Chondrocyte (in vitro differentiated cells): Measurements from ENCODE around the gene CYP20A1. TPM values are rescaled to one million over a fixed set of nuclear protein-coding genes. Genes with fewer than 3 reads are reported as not detected.
"Not testable (repeated sequence)": the region's sequence is repeated elsewhere in the genome, so short reads cannot be mapped to it uniquely, and the experiment has no call there.

Source experiments
- DNase-seq: peaks from one replicate; pipeline ENCODE4 v3.0.0; 2021; ENCODE audit warnings: mixed read lengths, low spot score
- H3K27ac Mint-ChIP-seq: one replicate; pipeline ENCODE4 v1.8.0; 2021; ENCODE audit warnings: mild to moderate bottlenecking, moderate library complexity, mixed read lengths; ENCODE audit not compliant: unreplicated experiment
- H3K27me3 Mint-ChIP-seq: 2 replicates; pipeline ENCODE4 v1.8.0; 2021; ENCODE audit warnings: low read depth, mixed read lengths
- H3K36me3 Mint-ChIP-seq: 2 replicates; pipeline ENCODE4 v1.8.0; 2021; ENCODE audit warnings: low read depth, mixed read lengths
- H3K4me1 Mint-ChIP-seq: 2 replicates; pipeline ENCODE4 v1.8.0; 2021; ENCODE audit warnings: low read depth, mild to moderate bottlenecking, mixed read lengths
- H3K4me3 Mint-ChIP-seq: one replicate; pipeline ENCODE4 v1.8.0; 2021; ENCODE audit warnings: mild to moderate bottlenecking, moderate library complexity, mixed read lengths; ENCODE audit not compliant: unreplicated experiment
- H3K9me3 Mint-ChIP-seq: 2 replicates; pipeline ENCODE4 v1.8.0; 2021; ENCODE audit warnings: low read depth, mixed read lengths
- total RNA-seq: library from RNA; stranded (reverse); gene quantifications from 3 replicates; pipeline ENCODE4 v1.2.1, GENCODE V29; 2021
- TF ChIP-seq, protein P1 (sequence below): fragments of 200-600 bp; sonication (generic); IDR thresholded peaks from 2 replicates; pipeline ENCODE4 v1.5.0; 2021; ENCODE audit warnings: antibody characterized with exemption, mild to moderate bottlenecking, moderate library complexity

Gene CYP20A1
- total RNA-seq, 1 donor from 2014 or later: 30.7 TPM

DNA sequence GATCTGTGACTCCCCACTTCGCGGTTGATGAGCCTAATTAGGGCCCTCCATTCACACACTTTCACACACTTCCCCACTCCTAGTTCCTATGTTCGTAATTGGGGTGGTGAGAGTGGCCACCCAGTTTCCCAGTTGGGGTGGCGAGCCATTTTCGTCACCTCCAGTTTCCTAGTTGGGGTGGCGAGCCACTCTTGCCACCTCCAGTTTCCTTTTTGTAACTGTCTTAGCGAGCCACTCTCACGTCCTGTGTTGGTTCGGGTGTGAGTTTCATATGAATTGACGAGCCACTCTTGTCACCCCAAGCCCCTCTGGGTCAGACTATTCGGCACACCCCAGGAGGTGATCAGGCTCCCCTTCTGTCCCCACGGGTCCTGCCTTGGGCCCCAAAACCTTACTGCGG, 14.0 kb downstream of the CYP20A1 start:
- Mint-ChIP-seq H3K27me3 (no peaks in the 10 kb centered on the region), H3K36me3 (peaks cover 20% of the 10 kb centered on the region), H3K4me1 (no peaks in the 10 kb centered on the region), H3K27ac (no peak overlapping the region), H3K9me3 (no peaks in the 10 kb centered on the region), H3K4me3 (no peak overlapping the region)
- TF ChIP-seq, protein P1, sequence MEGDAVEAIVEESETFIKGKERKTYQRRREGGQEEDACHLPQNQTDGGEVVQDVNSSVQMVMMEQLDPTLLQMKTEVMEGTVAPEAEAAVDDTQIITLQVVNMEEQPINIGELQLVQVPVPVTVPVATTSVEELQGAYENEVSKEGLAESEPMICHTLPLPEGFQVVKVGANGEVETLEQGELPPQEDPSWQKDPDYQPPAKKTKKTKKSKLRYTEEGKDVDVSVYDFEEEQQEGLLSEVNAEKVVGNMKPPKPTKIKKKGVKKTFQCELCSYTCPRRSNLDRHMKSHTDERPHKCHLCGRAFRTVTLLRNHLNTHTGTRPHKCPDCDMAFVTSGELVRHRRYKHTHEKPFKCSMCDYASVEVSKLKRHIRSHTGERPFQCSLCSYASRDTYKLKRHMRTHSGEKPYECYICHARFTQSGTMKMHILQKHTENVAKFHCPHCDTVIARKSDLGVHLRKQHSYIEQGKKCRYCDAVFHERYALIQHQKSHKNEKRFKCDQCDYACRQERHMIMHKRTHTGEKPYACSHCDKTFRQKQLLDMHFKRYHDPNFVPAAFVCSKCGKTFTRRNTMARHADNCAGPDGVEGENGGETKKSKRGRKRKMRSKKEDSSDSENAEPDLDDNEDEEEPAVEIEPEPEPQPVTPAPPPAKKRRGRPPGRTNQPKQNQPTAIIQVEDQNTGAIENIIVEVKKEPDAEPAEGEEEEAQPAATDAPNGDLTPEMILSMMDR: no peak
- DNase-seq: no peak

- H3K4me3 Mint-ChIP-seq, H3K9me3 Mint-ChIP-seq, H3K27me3 Mint-ChIP-seq: not testable (repeated sequence)
Observed at GRCh38 chr2:203253422-203254095, 14.7 kb downstream of the CYP20A1 start.

DNA sequence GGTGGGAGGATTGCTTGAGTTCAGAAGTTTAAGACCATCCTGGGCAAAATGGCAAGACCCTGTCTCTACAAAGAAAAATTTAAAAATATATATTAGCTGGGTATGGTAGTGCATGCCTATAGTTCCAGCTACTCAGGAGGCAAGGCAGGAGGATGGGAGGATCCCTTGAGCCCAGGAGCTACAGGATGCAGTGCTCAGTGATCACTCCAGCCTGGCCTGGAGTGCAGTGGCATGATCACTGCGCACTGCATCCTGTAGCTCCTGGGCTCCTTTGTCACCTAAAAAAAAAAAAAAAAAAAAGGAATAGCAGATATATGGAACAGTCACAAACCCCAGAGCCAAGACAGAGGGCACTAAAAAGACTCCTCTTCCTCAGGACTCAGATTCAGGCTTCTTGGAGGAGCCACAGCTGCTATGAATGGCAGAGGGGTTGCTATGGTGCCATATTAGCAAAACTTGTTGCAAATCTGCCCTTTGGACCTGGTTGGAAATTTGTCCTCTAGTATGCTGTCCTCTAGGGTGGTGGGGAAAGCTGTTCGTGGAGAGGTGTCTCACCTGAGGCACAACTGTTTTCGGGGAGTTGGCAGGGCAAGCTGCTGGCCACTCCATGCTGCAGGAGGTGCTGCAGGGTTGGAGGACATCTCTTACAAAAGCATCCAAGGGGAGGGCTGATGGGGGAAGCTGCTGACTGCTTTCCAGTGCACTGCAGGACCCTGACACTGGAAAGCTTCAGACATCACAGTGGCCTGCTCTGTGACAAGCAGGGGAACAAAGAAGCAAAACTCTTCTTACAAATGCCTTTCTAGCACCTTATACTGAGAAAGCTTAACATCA, 22.7 kb downstream of the CYP20A1 start:
- DNase-seq: no peak
- Mint-ChIP-seq H3K4me3 (no peak overlapping the region), H3K9me3 (no peaks in the 10 kb centered on the region), H3K36me3 (peaks cover 19% of the 10 kb centered on the region), H3K4me1 (peaks cover 5% of the 10 kb centered on the region), H3K27ac (no peak overlapping the region), H3K27me3 (no peaks in the 10 kb centered on the region)
- TF ChIP-seq, protein P1: no peak

More at GRCh38 chr2:203253422-203254095, 14.7 kb downstream of the CYP20A1 start:
- H3K36me3 Mint-ChIP-seq: peaks cover 22% of the 10 kb centered on the region
- DNase-seq, H3K4me1 Mint-ChIP-seq, H3K27ac Mint-ChIP-seq: not testable (repeated sequence)

DNA sequence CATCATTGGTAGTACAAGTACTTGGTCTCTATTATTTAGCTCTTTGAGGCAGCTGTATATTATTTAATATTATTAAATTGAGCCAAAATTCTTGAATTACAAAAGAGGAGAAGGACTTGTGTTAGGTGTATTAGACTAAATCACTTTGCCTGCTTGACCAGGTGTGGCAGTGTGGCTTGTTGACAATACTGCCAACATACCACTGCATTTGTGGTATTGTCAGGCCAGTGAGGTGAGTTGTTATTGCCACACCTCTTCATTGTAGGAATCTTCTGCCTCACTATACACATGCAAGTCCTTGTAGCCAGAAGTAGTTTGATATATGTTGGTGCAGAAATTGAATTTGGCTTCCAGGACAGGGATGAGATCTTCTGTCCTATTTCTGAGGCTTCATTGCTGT, 40.5 kb downstream of the CYP20A1 start:
- Mint-ChIP-seq H3K27ac (peak overlapping the region; percentile 11), H3K4me1 (peaks cover 17% of the 10 kb centered on the region), H3K4me3 (no peak overlapping the region), H3K36me3 (peaks cover 17% of the 10 kb centered on the region), H3K27me3 (no peaks in the 10 kb centered on the region), H3K9me3 (no peaks in the 10 kb centered on the region)
- TF ChIP-seq, protein P1: no peak
- no peak for DNase-seq

- Mint-ChIP-seq H3K9me3 (no peaks in the 10 kb centered on the region), H3K27ac (peak overlapping the region; percentile 68), H3K4me3 (no peak overlapping the region), H3K4me1 (peaks cover 17% of the 10 kb centered on the region), H3K36me3 (peaks cover 22% of the 10 kb centered on the region), H3K27me3 (no peaks in the 10 kb centered on the region)
- DNase-seq: no peak
- TF ChIP-seq, protein P1: no peak
Observed at GRCh38 chr2:203280428-203281064, 41.7 kb downstream of the CYP20A1 start.
